Testis (tissue), 3 donors: ENCODE measurements around the gene ZNF823. TPM values are rescaled to one million over a fixed set of nuclear protein-coding genes. Genes with fewer than 3 reads are reported as not detected.

ENCODE experiments used
- DNase-seq: peaks from one replicate; pipeline ENCODE4 v3.0.0-alpha.2; 2019
- H3K27ac ChIP-seq, 2 donors: fragments of 200-600 bp; sonication (generic); one replicate each; pipeline ENCODE4 v1.5.1; 2019
- H3K27me3 ChIP-seq: fragments of 200-600 bp; sonication (generic); one replicate; pipeline ENCODE4 v1.5.1; 2019
- H3K36me3 ChIP-seq: fragments of 200-600 bp; sonication (generic); one replicate; pipeline ENCODE4 v1.5.1; 2017; ENCODE audit warnings: low read depth; ENCODE audit errors: missing control alignments
- H3K4me1 ChIP-seq: fragments of 200-600 bp; sonication (generic); one replicate; pipeline ENCODE4 v1.5.1; 2019
- H3K4me3 ChIP-seq, 2 donors: fragments of 200-600 bp; sonication (generic); one replicate each; pipeline ENCODE4 v1.5.1; 2017 to 2019
- H3K9me3 ChIP-seq: fragments of 200-600 bp; sonication (generic); one replicate; pipeline ENCODE4 v1.5.1; 2017
- POLR2A ChIP-seq: fragments of 450-650 bp; IDR thresholded peaks from one replicate; pipeline ENCODE4 v1.6.1; 2017; ENCODE audit warnings: antibody characterized with exemption, mild to moderate bottlenecking, moderate library complexity
- WGBS, 2 donors: methylation state at CpG; one replicate each; pipeline ENCODE4 v1.1.5; 2018; 5-methylcytosine and 5-hydroxymethylcytosine counted together
- intact Hi-C: fragments of 100-400 bp; cut with DNase I; formaldehyde crosslinking; loops from one replicate; pipeline ENCODE4 v1.15.1; 2023; ENCODE audit warnings: low total_unique reads
- polyA plus RNA-seq: library from polyadenylated mRNA; stranded (reverse); fragments of 350-450 nt; fragmentation: Illumina TruSeq; extraction: RNeasy Lipid Tissue Mini Kit (QIAGEN cat#74804); gene quantifications from one replicate; pipeline ENCODE4 v1.2.3, GENCODE V29; 2014; ENCODE audit warnings: low read depth, low replicate concordance; ENCODE audit not compliant: insufficient read depth
- total RNA-seq, 2 donors: library from RNA; depleted of rRNA; stranded (reverse); fragments of >200 nt; gene quantifications; one replicate each; pipeline ENCODE4 v1.2.3, GENCODE V29; 2016
- TF ChIP-seq, protein P1 (sequence below), 3 experiments: fragments of 450-650 bp in 2 of 3; fragments of 200-600 bp in 1 of 3; sonication (generic) in 1 of 3; IDR thresholded peaks; one replicate each; pipeline ENCODE4 v1.5.1; 2016 to 2019; ENCODE audit warnings: antibody characterized with exemption in 3 of 3, mild to moderate bottlenecking in 2 of 3, moderate library complexity in 1 of 3

ZNF823 gene
- total and polyA plus RNA-seq, 3 donors from 2014 or later: 1.6 to 5.2 (median 2.1) TPM

DNA sequence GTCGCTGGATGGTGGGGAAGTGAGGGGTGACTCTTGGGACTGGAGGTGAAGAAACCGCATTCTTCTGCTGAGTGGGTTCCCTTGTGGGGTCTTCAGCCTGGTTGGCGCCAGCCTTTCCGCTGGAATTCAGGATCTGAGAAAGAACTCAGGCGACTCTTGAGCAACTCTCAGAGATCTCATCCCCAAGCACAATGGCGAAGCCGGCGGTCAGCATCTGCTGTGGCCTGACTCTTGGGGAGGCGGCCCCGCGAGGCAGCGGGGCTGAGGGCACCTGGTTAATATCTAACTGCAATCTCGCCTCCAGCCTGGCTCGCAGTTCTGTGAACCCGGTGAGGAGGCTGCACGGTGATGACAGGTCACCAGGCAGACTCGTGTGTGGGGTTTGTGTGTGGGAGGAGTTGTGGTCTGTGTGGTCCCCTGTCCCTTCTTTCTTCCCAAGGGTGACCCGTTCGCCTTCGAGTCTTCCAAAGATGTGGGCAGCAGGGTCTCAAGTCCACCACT is 28.9 kb upstream of the ZNF823 start:
- Histone ChIP-seq H3K36me3 (no peaks in the 10 kb centered on the region), H3K27me3 (no peaks in the 10 kb centered on the region), H3K27ac (peak overlapping the region; percentile 87 to 92), H3K4me1 (peaks cover 12% of the 10 kb centered on the region), H3K9me3 (no peaks in the 10 kb centered on the region), H3K4me3 (peak overlapping the region; percentile 79 to 81)
- intact Hi-C loops: no loop called here
- 1 to 2% methylated on average over 13 to 20 of the region's 20 CpGs for WGBS, 2 donors
- peak; percentile 32 for DNase-seq
- TF ChIP-seq, protein P1, sequence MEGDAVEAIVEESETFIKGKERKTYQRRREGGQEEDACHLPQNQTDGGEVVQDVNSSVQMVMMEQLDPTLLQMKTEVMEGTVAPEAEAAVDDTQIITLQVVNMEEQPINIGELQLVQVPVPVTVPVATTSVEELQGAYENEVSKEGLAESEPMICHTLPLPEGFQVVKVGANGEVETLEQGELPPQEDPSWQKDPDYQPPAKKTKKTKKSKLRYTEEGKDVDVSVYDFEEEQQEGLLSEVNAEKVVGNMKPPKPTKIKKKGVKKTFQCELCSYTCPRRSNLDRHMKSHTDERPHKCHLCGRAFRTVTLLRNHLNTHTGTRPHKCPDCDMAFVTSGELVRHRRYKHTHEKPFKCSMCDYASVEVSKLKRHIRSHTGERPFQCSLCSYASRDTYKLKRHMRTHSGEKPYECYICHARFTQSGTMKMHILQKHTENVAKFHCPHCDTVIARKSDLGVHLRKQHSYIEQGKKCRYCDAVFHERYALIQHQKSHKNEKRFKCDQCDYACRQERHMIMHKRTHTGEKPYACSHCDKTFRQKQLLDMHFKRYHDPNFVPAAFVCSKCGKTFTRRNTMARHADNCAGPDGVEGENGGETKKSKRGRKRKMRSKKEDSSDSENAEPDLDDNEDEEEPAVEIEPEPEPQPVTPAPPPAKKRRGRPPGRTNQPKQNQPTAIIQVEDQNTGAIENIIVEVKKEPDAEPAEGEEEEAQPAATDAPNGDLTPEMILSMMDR (IDR thresholded peaks at IDR 0.05): no peak
- TF ChIP-seq POLR2A: no peak

- Histone ChIP-seq H3K4me1 (peaks cover 12% of the 10 kb centered on the region), H3K36me3 (no peaks in the 10 kb centered on the region), H3K9me3 (no peaks in the 10 kb centered on the region), H3K27me3 (no peaks in the 10 kb centered on the region), H3K4me3 (peak within 1 kb of the TSS; percentile 79 to 81), H3K27ac (peak within 1 kb of the TSS; percentile 87 to 92)
- intact Hi-C loops: no loop called here
- peak; percentile 99 for DNase-seq
- 0% methylated on average over 28 to 61 of the region's 61 CpGs for WGBS, 2 donors
- TF ChIP-seq, protein P1 (IDR thresholded peaks at IDR 0.05): peak in 1 of 3 experiments; percentile 6
- peak; percentile 40 for TF ChIP-seq POLR2A
Observed at GRCh38 chr19:11766597-11767591, 28.1 kb upstream of the ZNF823 start, which contains the start of gene ZNF441. ZNF441 (plus strand) TSS chr19:11767000; CDS start chr19:11767194, 194 bp downstream.

- no peak for TF ChIP-seq POLR2A
- TF ChIP-seq, protein P1 (IDR thresholded peaks at IDR 0.05): no peak
- WGBS, 2 donors: 91 to 96% methylated on average over 1 of the region's 1 CpG
- peaks cover 12% of the 10 kb centered on the region for H3K4me1 ChIP-seq
Observed at GRCh38 chr19:11763611-11764010, 24.9 kb upstream of the ZNF823 start.

DNA sequence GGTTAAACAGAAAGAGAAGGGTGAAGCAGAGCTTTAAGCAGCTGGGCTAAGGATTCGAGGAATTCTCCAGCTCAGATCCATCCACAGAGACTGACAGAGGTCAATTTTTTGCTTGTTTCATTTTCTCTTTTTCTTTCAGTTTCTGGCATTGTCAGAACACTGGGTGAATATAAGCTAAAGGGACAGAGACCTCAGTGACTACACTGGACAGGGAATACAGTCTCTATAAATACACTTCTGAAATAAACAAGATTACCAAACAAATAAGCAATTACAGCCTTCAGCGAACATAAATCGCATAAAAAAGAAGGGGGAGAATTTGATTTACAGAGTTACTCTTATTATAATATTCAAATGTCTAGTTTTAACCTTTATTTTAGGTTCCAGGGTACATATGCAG is 24.4 kb upstream of the ZNF823 start:
- WGBS, 2 donors: 78 to 80% methylated on average over 3 of the region's 3 CpGs
- TF ChIP-seq POLR2A: no peak
- TF ChIP-seq, protein P1 (IDR thresholded peaks at IDR 0.05): no peak
- H3K4me3 ChIP-seq: no peak overlapping the region
- DNase-seq: no peak
- no peaks in the 10 kb centered on the region for H3K36me3 ChIP-seq
- intact Hi-C loops: no loop called here
- H3K27me3 ChIP-seq: no peaks in the 10 kb centered on the region
- H3K9me3 ChIP-seq: no peaks in the 10 kb centered on the region
- H3K4me1 ChIP-seq: peaks cover 7% of the 10 kb centered on the region
- H3K27ac ChIP-seq: no peak overlapping the region

More at GRCh38 chr19:11763611-11764010, 24.9 kb upstream of the ZNF823 start:
- Histone ChIP-seq H3K36me3 (no peaks in the 10 kb centered on the region), H3K4me3 (no peak overlapping the region), H3K27me3 (no peaks in the 10 kb centered on the region), H3K27ac (no peak overlapping the region), H3K9me3 (no peaks in the 10 kb centered on the region)
- DNase-seq: no peak
- intact Hi-C loops: no loop called here
